Muscle of back (tissue), 11 donors: ENCODE data around the gene RASSF8. TPM values are rescaled to one million over a fixed set of nuclear protein-coding genes. Genes with fewer than 3 reads are reported as not detected.

Experiments used
- DNase-seq, 3 donors: peaks; one replicate each; pipeline versions ENCODE4 v3.0.0 to v3.0.0-alpha.2; 2013
- polyA plus RNA-seq, 10 donors: library from polyadenylated mRNA; unstranded; fragments of 120-200 nt; gene quantifications; one replicate each; pipeline ENCODE4 v1.2.1, GENCODE V29; 2013; ENCODE audit not compliant: insufficient read length in 10 of 10

RASSF8 gene
- polyA plus RNA-seq, 10 donors: 23.9 to 49.3 (median 29.9) TPM

GRCh38 chr12:25960143-25960542 is 1.7 kb downstream of the RASSF8 start:
- peak; percentile 16 to 54 (median 37) for DNase-seq

- DNase-seq: no peak
Measured at GRCh38 chr12:25960961-25961360, 2.5 kb downstream of the RASSF8 start.

GRCh38 chr12:25962932-25963525 is 4.5 kb downstream of the RASSF8 start:
- DNase-seq: no peak

GRCh38 chr12:25965682-25966081 is 7.2 kb downstream of the RASSF8 start:
- no peak for DNase-seq

GRCh38 chr12:25970082-25970481 is 11.6 kb downstream of the RASSF8 start:
- no peak for DNase-seq

- peak in 2 of 3 donors; percentile 67 to 74 for DNase-seq
Measured at GRCh38 chr12:25970916-25971653, 12.6 kb downstream of the RASSF8 start.

GRCh38 chr12:25971654-25972041 is 13.2 kb downstream of the RASSF8 start:
- peak in 2 of 3 donors; percentile 47 to 54 for DNase-seq

- no peak for DNase-seq
Measured at GRCh38 chr12:25972783-25973182, 14.3 kb downstream of the RASSF8 start.

GRCh38 chr12:25975179-25975578 is 16.7 kb downstream of the RASSF8 start:
- DNase-seq: no peak

- DNase-seq: no peak
Measured at GRCh38 chr12:25975682-25976081, 17.2 kb downstream of the RASSF8 start.

GRCh38 chr12:25976289-25976688 is 17.8 kb downstream of the RASSF8 start:
- DNase-seq: no peak

GRCh38 chr12:25977047-25977446 is 18.6 kb downstream of the RASSF8 start:
- no peak for DNase-seq

- no peak for DNase-seq
Measured at GRCh38 chr12:25979059-25979458, 20.6 kb downstream of the RASSF8 start.

GRCh38 chr12:25979563-25979962 is 21.1 kb downstream of the RASSF8 start:
- no peak for DNase-seq

GRCh38 chr12:25980035-25980434 is 21.6 kb downstream of the RASSF8 start:
- DNase-seq: no peak

GRCh38 chr12:25981597-25981996 is 23.1 kb downstream of the RASSF8 start:
- DNase-seq: no peak

GRCh38 chr12:25982416-25982815 is 23.9 kb downstream of the RASSF8 start:
- DNase-seq: no peak

- DNase-seq: no peak
Measured at GRCh38 chr12:25983625-25984024, 25.1 kb downstream of the RASSF8 start.

- DNase-seq: no peak
Measured at GRCh38 chr12:25984759-25985158, 26.3 kb downstream of the RASSF8 start.

- no peak for DNase-seq
Measured at GRCh38 chr12:25985316-25986175, 27.1 kb downstream of the RASSF8 start.

- no peak for DNase-seq
Measured at GRCh38 chr12:25986180-25986579, 27.7 kb downstream of the RASSF8 start.

GRCh38 chr12:25988505-25988904 is 30.0 kb downstream of the RASSF8 start:
- no peak for DNase-seq

- no peak for DNase-seq
Measured at GRCh38 chr12:25990495-25990894, 32.0 kb downstream of the RASSF8 start.
